Panc1 (cell line): ENCODE results near the gene THRAP3. TPM values are rescaled to one million over a fixed set of nuclear protein-coding genes. Genes with fewer than 3 reads are reported as not detected.
A peak's percentile ranks its signal among the peaks of the same experiment; 100 is the strongest.

ENCODE experiments used
- ATAC-seq: fragments of 200-7000 bp; cut with Tn5 transposase; 2 replicates; pipeline ENCODE4 v1.9.1; 2020; ENCODE audit warnings: mild to moderate bottlenecking, moderate library complexity
- BruUV-seq: library from RNA; stranded (reverse); fragments of 400-500 nt; replicated peaks from 2 replicates; lab custom pipeline; 2021; lab: Mats Ljungman, UMichigan
- CTCF ChIA-PET: fragments of 300-600 bp; sonication (Branson Sonifier 250); formaldehyde crosslinking; loops from one replicate; lab custom pipeline; 2022; ENCODE audit warnings: antibody characterized with exemption; lab: Charles Lee
- POLR2A ChIA-PET: fragments of 300-600 bp; sonication (Branson Sonifier 250); formaldehyde crosslinking; loops from one replicate; lab custom pipeline; 2022; ENCODE audit warnings: antibody characterized with exemption; lab: Charles Lee
- DNase-seq: peaks from one replicate; pipeline ENCODE4 v3.0.0-alpha.2; 2010; ENCODE audit warnings: low read depth, low spot score
- H3K27ac ChIP-seq: 2 replicates; pipeline ENCODE4 v1.5.1; 2011; ENCODE audit warnings: mild to moderate bottlenecking, low read length, inconsistent platforms
- H3K27me3 ChIP-seq: fragments of 200-500 bp; sonication (Bioruptor generic); 2 replicates; pipeline ENCODE4 v1.6.0; 2014; ENCODE audit warnings: low read length, inconsistent platforms; ENCODE audit not compliant: control insufficient read depth, insufficient read depth
- H3K36me3 ChIP-seq: fragments of 200-500 bp; sonication (Bioruptor generic); 2 replicates; pipeline ENCODE4 v1.5.1; 2014; ENCODE audit warnings: inconsistent platforms, mild to moderate bottlenecking, low read length, moderate library complexity; ENCODE audit not compliant: control insufficient read depth, insufficient read depth
- H3K4me1 ChIP-seq: 2 replicates; pipeline ENCODE4 v1.5.1; 2011; ENCODE audit warnings: inconsistent platforms, mild to moderate bottlenecking, low read length, moderate library complexity; ENCODE audit not compliant: control insufficient read depth, insufficient read depth
- H3K4me3 ChIP-seq, 2 experiments: 2 replicates each; pipeline ENCODE4 v1.5.1; 2011 to 2012; ENCODE audit warnings: low read depth in 2 of 2, low read length in 2 of 2, mild to moderate bottlenecking in 2 of 2, inconsistent platforms in 1 of 2, moderate library complexity in 1 of 2
- H3K9me3 ChIP-seq: fragments of 200-500 bp; sonication (Bioruptor generic); 2 replicates; pipeline ENCODE4 v1.5.1; 2014; ENCODE audit warnings: low read depth, mild to moderate bottlenecking, inconsistent platforms, low read length, moderate library complexity; ENCODE audit not compliant: control insufficient read depth, insufficient read depth
- CTCF ChIP-seq: fragments of 450-650 bp; IDR thresholded peaks from 2 replicates; pipeline ENCODE4 v1.5.1; 2017; ENCODE audit warnings: mild to moderate bottlenecking
- POLR2AphosphoS5 ChIP-seq: IDR thresholded peaks from 2 replicates; pipeline ENCODE4 v1.6.1; 2012; ENCODE audit warnings: mild to moderate bottlenecking, low read depth, low read length, moderate library complexity
- REST ChIP-seq, 2 experiments: IDR thresholded peaks; 2 replicates each; pipeline ENCODE4 v1.6.1; 2011 to 2012; ENCODE audit warnings: low read depth in 2 of 2, control low read depth in 1 of 2, low read length in 1 of 2, mild to moderate bottlenecking in 1 of 2, moderate library complexity in 1 of 2; ENCODE audit not compliant: insufficient read depth in 1 of 2
- SIN3A ChIP-seq: IDR thresholded peaks from 2 replicates; pipeline ENCODE4 v1.6.1; 2012; ENCODE audit warnings: low read depth, mild to moderate bottlenecking, low read length, moderate library complexity, borderline replicate concordance; ENCODE audit not compliant: insufficient read depth
- TCF7L2 ChIP-seq: IDR thresholded peaks from 2 replicates; pipeline ENCODE4 v1.6.1; 2011; ENCODE audit warnings: mild to moderate bottlenecking, low read depth, low read length, inconsistent platforms
- in situ Hi-C: cut with HindIII; loops from 2 replicates; pipeline ENCODE4 v1.10.0; 2016; ENCODE audit warnings: low sequenced_read_pairs, low pct_unique_long_range_greater_than_20kb
- intact Hi-C: fragments of 100-400 bp; cut with micrococcal nuclease; formaldehyde crosslinking; loops from one replicate; pipeline ENCODE4 v1.10.0; 2022; ENCODE audit not compliant: unreplicated experiment
- total RNA-seq: library from RNA; stranded (reverse); gene quantifications from one replicate; pipeline ENCODE4 v1.2.1, GENCODE V29; 2021; ENCODE audit not compliant: unreplicated experiment

THRAP3 gene
- total RNA-seq, 1 experiment from 2014 or later = 114 TPM

GRCh38 chr1:36238433-36238832 lies 14.2 kb downstream of the THRAP3 start:
- no TSS peak for BruUV-seq
- DNase-seq = no peak
- Histone ChIP-seq H3K9me3 (no peaks in the 10 kb centered on the region), H3K36me3 (peaks cover 8% of the 10 kb centered on the region), H3K4me3 (no peak overlapping the region), H3K27me3 (no peaks in the 10 kb centered on the region), H3K27ac (no peak overlapping the region), H3K4me1 (no peaks in the 10 kb centered on the region)
- POLR2A ChIA-PET = no interaction called here
- in situ Hi-C loops = no loop called here
- no peak for TF ChIP-seq REST (IDR thresholded peaks at IDR 0.05; ENCODE audit: insufficient read depth in 1 of 2, low read depth in 2 of 2, low read length in 1 of 2)
- TF ChIP-seq SIN3A = no peak
- TF ChIP-seq TCF7L2 = no peak
- TF ChIP-seq CTCF = no peak
- TF ChIP-seq POLR2AphosphoS5 = no peak
- no peak for ATAC-seq
- CTCF ChIA-PET = interaction anchor here (1.2 kb wide), 1 partner anchor 141 kb away, joined by 4 read pairs; no protein-coding TSS in a partner anchor
- intact Hi-C loops = no loop called here

GRCh38 chr1:36239941-36240637 lies 15.8 kb downstream of the THRAP3 start:
- intact Hi-C loops = no loop called here
- in situ Hi-C loops = no loop called here
- Histone ChIP-seq H3K27me3 (no peaks in the 10 kb centered on the region), H3K27ac (no peak overlapping the region), H3K4me3 (no peak overlapping the region), H3K36me3 (peaks cover 8% of the 10 kb centered on the region), H3K9me3 (no peaks in the 10 kb centered on the region), H3K4me1 (no peaks in the 10 kb centered on the region)
- no peak for DNase-seq
- CTCF ChIA-PET = no interaction called here
- POLR2A ChIA-PET = interaction anchor here (0.6 kb wide), 1 partner anchor 9 kb away, joined by 3 read pairs; no protein-coding TSS in a partner anchor
- ATAC-seq = peak; percentile 31; the same call in 1 of the 2 replicates
- TSS peak; percentile 12 for BruUV-seq
- no peak for TF ChIP-seq REST (IDR thresholded peaks at IDR 0.05; ENCODE audit: insufficient read depth in 1 of 2, low read depth in 2 of 2, low read length in 1 of 2)
- no peak for TF ChIP-seq POLR2AphosphoS5
